Right kidney (tissue), 1 donor: ENCODE measurements around the gene RAMP3.
"Not testable (repeated sequence)": the region's sequence is repeated elsewhere in the genome, so short reads cannot be mapped to it uniquely, and the experiment has no call there.

Experiments used
- DNase-seq: peaks from one replicate; pipeline ENCODE4 v3.0.0-alpha.2; 2016

Gene RAMP3

GRCh38 chr7:45130910-45131309 lies 26.7 kb upstream of the RAMP3 start:
- no peak for DNase-seq

- DNase-seq = no peak
Observed at GRCh38 chr7:45131891-45132290, 25.7 kb upstream of the RAMP3 start.

- DNase-seq = no peak
Observed at GRCh38 chr7:45132708-45133320, 24.8 kb upstream of the RAMP3 start.

GRCh38 chr7:45133352-45133751 lies 24.2 kb upstream of the RAMP3 start:
- no peak for DNase-seq

- no peak for DNase-seq
Observed at GRCh38 chr7:45133877-45134276, 23.7 kb upstream of the RAMP3 start.

GRCh38 chr7:45136106-45137060 lies 21.2 kb upstream of the RAMP3 start:
- peak; percentile 40 for DNase-seq

GRCh38 chr7:45138433-45139267 lies 18.9 kb upstream of the RAMP3 start:
- no peak for DNase-seq

GRCh38 chr7:45140827-45141226 lies 16.8 kb upstream of the RAMP3 start:
- no peak for DNase-seq

GRCh38 chr7:45143616-45144015 lies 14.0 kb upstream of the RAMP3 start:
- DNase-seq = no peak

GRCh38 chr7:45145881-45146280 lies 11.7 kb upstream of the RAMP3 start:
- no peak for DNase-seq

GRCh38 chr7:45146531-45147379 lies 10.8 kb upstream of the RAMP3 start:
- DNase-seq = no peak

- no peak for DNase-seq
Observed at GRCh38 chr7:45147858-45148652, 9.5 kb upstream of the RAMP3 start.

GRCh38 chr7:45148653-45148973 lies 9.0 kb upstream of the RAMP3 start:
- DNase-seq = no peak

GRCh38 chr7:45149606-45150005 lies 8.0 kb upstream of the RAMP3 start:
- DNase-seq = no peak

- DNase-seq = no peak
Observed at GRCh38 chr7:45150199-45150598, 7.4 kb upstream of the RAMP3 start.

GRCh38 chr7:45151131-45151684 lies 6.4 kb upstream of the RAMP3 start:
- no peak for DNase-seq

GRCh38 chr7:45151967-45152366 lies 5.6 kb upstream of the RAMP3 start:
- DNase-seq = no peak

- no peak for DNase-seq
Observed at GRCh38 chr7:45153233-45153632, 4.4 kb upstream of the RAMP3 start.

GRCh38 chr7:45153861-45154260 lies 3.7 kb upstream of the RAMP3 start:
- DNase-seq = not testable (repeated sequence)

- no peak for DNase-seq
Observed at GRCh38 chr7:45155357-45155900, 2.2 kb upstream of the RAMP3 start.

GRCh38 chr7:45155941-45156340 lies 1.6 kb upstream of the RAMP3 start:
- no peak for DNase-seq
